ENCODE measurements around the gene CHID1.
A peak's percentile ranks its signal among the peaks of the same experiment; 100 is the strongest.

The CHID1 gene

DNA sequence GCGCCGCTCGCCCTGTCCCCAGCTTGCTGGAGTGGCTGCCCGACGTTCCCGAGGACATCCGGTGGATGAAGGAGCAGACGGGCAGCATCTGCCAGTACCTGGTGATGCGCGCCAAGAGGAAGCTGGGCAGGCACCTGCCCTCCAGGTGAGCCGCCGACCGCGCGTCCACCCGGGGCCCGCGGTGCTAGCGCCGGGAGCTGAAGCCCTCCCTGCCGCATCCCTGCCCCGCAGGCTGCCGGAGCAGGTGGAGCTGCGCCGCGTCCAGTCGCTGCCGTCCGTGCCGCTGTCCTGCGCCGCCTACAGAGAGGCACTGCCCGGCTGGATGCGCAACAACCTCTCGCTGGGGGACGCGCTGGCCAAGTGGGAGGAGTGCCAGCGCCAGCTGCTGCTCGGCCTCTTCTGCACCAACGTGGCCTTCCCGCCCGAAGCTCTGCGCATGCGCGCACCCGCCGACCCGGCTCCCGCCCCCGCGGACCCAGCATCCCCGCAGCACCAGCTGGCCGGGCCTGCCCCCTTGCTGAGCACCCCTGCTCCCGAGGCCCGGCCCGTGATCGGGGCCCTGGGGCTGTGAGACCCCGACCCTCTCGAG is 86.2 kb downstream of the CHID1 start:
- peaks cover 36% of the 10 kb centered on the region for H3K4me1 ChIP-seq (ENCODE audit: insufficient read depth, low read length, poor library complexity, severe bottlenecking)
- H3K9me2 ChIP-seq (replicated peaks; ENCODE audit: low read depth, low read length) = no peaks in the 10 kb centered on the region
- H3K4me3 ChIP-seq (ENCODE audit: low read length, poor library complexity, severe bottlenecking) = no peak overlapping the region
- peaks cover 27% of the 10 kb centered on the region for H4K20me1 ChIP-seq (ENCODE audit: insufficient read depth, low read length, poor library complexity, severe bottlenecking)
- TF ChIP-seq EZH2phosphoT487 (IDR thresholded peaks at IDR 0.05; ENCODE audit: borderline replicate concordance) = no peak
- TF ChIP-seq, protein P1, sequence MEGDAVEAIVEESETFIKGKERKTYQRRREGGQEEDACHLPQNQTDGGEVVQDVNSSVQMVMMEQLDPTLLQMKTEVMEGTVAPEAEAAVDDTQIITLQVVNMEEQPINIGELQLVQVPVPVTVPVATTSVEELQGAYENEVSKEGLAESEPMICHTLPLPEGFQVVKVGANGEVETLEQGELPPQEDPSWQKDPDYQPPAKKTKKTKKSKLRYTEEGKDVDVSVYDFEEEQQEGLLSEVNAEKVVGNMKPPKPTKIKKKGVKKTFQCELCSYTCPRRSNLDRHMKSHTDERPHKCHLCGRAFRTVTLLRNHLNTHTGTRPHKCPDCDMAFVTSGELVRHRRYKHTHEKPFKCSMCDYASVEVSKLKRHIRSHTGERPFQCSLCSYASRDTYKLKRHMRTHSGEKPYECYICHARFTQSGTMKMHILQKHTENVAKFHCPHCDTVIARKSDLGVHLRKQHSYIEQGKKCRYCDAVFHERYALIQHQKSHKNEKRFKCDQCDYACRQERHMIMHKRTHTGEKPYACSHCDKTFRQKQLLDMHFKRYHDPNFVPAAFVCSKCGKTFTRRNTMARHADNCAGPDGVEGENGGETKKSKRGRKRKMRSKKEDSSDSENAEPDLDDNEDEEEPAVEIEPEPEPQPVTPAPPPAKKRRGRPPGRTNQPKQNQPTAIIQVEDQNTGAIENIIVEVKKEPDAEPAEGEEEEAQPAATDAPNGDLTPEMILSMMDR (conservative IDR thresholded peaks at IDR 0.05; ENCODE audit: low read length) = no peak
- H3K36me3 ChIP-seq (ENCODE audit: insufficient read depth, low read length) = no peaks in the 10 kb centered on the region
- no peak overlapping the region for H3K4me2 ChIP-seq (ENCODE audit: low read depth, low read length, poor library complexity, severe bottlenecking)
- H3K9ac ChIP-seq (ENCODE audit: low read depth, low read length, poor library complexity, severe bottlenecking) = no peak overlapping the region
- peaks cover 30% of the 10 kb centered on the region for H3K79me2 ChIP-seq (ENCODE audit: insufficient read depth, low read length)
- no peaks in the 10 kb centered on the region for H3K9me3 ChIP-seq (ENCODE audit: insufficient read depth, low read depth, low read length)
- H3K27me3 ChIP-seq (ENCODE audit: insufficient read depth, low read length, poor library complexity, severe bottlenecking) = no peaks in the 10 kb centered on the region
- H3F3A ChIP-seq (ENCODE audit: low read depth) = no peaks in the 10 kb centered on the region
- no peak overlapping the region for H2AFZ ChIP-seq (ENCODE audit: low read length)

GRCh38 chr11:823441-824291 is 86.9 kb downstream of the CHID1 start:
- peaks cover 27% of the 10 kb centered on the region for H4K20me1 ChIP-seq (ENCODE audit: insufficient read depth, low read length, poor library complexity, severe bottlenecking)
- H3K36me3 ChIP-seq (ENCODE audit: insufficient read depth, low read length) = no peaks in the 10 kb centered on the region
- no peak overlapping the region for H3K4me3 ChIP-seq (ENCODE audit: low read length, poor library complexity, severe bottlenecking)
- no peak for TF ChIP-seq EZH2phosphoT487 (IDR thresholded peaks at IDR 0.05; ENCODE audit: borderline replicate concordance)
- TF ChIP-seq, protein P1 (conservative IDR thresholded peaks at IDR 0.05; ENCODE audit: low read length) = no peak
- H2AFZ ChIP-seq (ENCODE audit: low read length) = no peak overlapping the region
- no peak overlapping the region for H3K4me2 ChIP-seq (ENCODE audit: low read depth, low read length, poor library complexity, severe bottlenecking)
- peaks cover 30% of the 10 kb centered on the region for H3K79me2 ChIP-seq (ENCODE audit: insufficient read depth, low read length)
- H3K9ac ChIP-seq (ENCODE audit: low read depth, low read length, poor library complexity, severe bottlenecking) = no peak overlapping the region
- no peaks in the 10 kb centered on the region for H3F3A ChIP-seq (ENCODE audit: low read depth)
- no peaks in the 10 kb centered on the region for H3K9me2 ChIP-seq (replicated peaks; ENCODE audit: low read depth, low read length)
- H3K4me1 ChIP-seq (ENCODE audit: insufficient read depth, low read length, poor library complexity, severe bottlenecking) = peaks cover 39% of the 10 kb centered on the region
- no peaks in the 10 kb centered on the region for H3K27me3 ChIP-seq (ENCODE audit: insufficient read depth, low read length, poor library complexity, severe bottlenecking)
- no peaks in the 10 kb centered on the region for H3K9me3 ChIP-seq (ENCODE audit: insufficient read depth, low read depth, low read length)

DNA sequence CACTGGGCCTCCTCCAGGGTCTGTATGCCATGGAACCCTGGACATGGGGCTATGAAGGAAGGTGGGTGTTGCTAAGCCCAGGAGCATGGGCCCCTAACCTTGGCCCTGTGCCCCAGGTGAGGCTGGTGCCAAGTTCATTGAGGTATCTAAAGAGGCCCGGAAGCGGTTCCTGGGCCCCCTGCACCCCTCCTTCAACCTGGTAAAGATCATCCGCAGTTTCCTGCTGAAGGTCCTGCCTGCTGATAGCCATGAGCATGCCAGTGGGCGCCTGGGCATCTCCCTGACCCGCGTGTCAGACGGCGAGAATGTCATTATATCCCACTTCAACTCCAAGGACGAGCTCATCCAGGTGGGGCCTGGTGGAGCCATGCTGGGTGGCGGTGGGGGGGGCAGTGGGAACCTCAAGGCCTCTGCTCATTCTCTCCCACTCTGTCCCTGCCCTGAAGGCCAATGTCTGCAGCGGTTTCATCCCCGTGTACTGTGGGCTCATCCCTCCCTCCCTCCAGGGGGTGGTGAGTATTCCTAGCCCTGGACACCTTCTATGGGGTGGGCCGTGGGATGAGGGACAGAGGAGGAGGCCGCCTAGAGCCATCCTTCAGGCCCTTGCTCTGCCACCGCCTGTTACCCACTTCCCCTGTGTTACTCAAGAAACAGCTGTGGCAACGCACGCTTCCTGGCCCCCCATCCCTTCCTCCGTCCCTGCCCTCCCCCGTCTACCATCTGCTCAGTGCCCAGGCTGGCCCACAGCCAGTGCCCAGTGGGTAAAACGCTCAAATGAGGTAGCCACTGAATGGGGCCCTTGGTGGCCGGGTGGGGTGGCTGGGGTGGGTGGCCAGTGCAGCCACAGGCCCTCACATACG is 88.9 kb downstream of the CHID1 start:
- peaks cover 29% of the 10 kb centered on the region for H3K4me1 ChIP-seq (ENCODE audit: insufficient read depth, low read length, poor library complexity, severe bottlenecking)
- no peak for TF ChIP-seq EZH2phosphoT487 (IDR thresholded peaks at IDR 0.05; ENCODE audit: borderline replicate concordance)
- TF ChIP-seq, protein P1 (conservative IDR thresholded peaks at IDR 0.05; ENCODE audit: low read length) = no peak
- H4K20me1 ChIP-seq (ENCODE audit: insufficient read depth, low read length, poor library complexity, severe bottlenecking) = peaks cover 27% of the 10 kb centered on the region
- no peaks in the 10 kb centered on the region for H3K27me3 ChIP-seq (ENCODE audit: insufficient read depth, low read length, poor library complexity, severe bottlenecking)
- peak overlapping the region; percentile 89 for H3K4me3 ChIP-seq (ENCODE audit: low read length, poor library complexity, severe bottlenecking)
- peak overlapping the region; percentile 97 for H3K4me2 ChIP-seq (ENCODE audit: low read depth, low read length, poor library complexity, severe bottlenecking)
- H3F3A ChIP-seq (ENCODE audit: low read depth) = no peaks in the 10 kb centered on the region
- no peak overlapping the region for H2AFZ ChIP-seq (ENCODE audit: low read length)
- H3K36me3 ChIP-seq (ENCODE audit: insufficient read depth, low read length) = no peaks in the 10 kb centered on the region
- H3K9me3 ChIP-seq (ENCODE audit: insufficient read depth, low read depth, low read length) = no peaks in the 10 kb centered on the region
- peak overlapping the region; percentile 81 for H3K9ac ChIP-seq (ENCODE audit: low read depth, low read length, poor library complexity, severe bottlenecking)
- H3K9me2 ChIP-seq (replicated peaks; ENCODE audit: low read depth, low read length) = no peaks in the 10 kb centered on the region
- H3K79me2 ChIP-seq (ENCODE audit: insufficient read depth, low read length) = peaks cover 24% of the 10 kb centered on the region
